ENCODE measurements around the gene POU6F1.

POU6F1 gene

GRCh38 chr12:51218607-51219161 lies 822 bp upstream of the POU6F1 start:
- no peak for TF ChIP-seq ZNF274 (IDR thresholded peaks at IDR 0.05; ENCODE audit: low read depth, low read length)
- H3K4me3 ChIP-seq (ENCODE audit: low read length), result peak overlapping the region; percentile 65

- no peak for TF ChIP-seq ZNF274 (IDR thresholded peaks at IDR 0.05; ENCODE audit: low read depth, low read length)
- peak overlapping the region; percentile 65 for H3K4me3 ChIP-seq (ENCODE audit: low read length)
Observed at GRCh38 chr12:51217133-51217967, 512 bp downstream of the POU6F1 start.

GRCh38 chr12:51216642-51217041 lies 1.2 kb downstream of the POU6F1 start:
- TF ChIP-seq ZNF274 (IDR thresholded peaks at IDR 0.05; ENCODE audit: low read depth, low read length), result no peak
- no peak overlapping the region for H3K4me3 ChIP-seq (ENCODE audit: low read length)

DNA sequence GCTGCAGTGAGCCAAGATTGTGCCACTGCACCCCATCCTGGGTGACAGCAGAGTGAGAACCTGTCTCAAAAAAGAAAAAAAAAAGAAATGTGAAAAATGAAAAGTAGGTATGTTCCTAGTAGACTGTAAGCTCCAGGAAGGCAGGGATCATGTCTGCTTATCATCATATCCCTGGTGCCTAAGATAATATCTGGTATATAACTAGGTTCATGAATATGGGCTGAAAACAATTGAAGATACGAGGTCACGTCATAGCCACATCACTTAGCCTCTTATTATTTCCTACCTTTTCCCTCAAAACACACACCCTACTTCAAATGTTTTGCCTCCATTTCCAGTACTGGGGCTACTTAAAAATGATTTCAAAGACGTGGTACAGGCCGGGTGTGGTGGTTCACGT lies 3.0 kb downstream of the POU6F1 start:
- no peak for TF ChIP-seq ZNF274 (IDR thresholded peaks at IDR 0.05; ENCODE audit: low read depth, low read length)
- H3K4me3 ChIP-seq (ENCODE audit: low read length), result no peak overlapping the region

DNA sequence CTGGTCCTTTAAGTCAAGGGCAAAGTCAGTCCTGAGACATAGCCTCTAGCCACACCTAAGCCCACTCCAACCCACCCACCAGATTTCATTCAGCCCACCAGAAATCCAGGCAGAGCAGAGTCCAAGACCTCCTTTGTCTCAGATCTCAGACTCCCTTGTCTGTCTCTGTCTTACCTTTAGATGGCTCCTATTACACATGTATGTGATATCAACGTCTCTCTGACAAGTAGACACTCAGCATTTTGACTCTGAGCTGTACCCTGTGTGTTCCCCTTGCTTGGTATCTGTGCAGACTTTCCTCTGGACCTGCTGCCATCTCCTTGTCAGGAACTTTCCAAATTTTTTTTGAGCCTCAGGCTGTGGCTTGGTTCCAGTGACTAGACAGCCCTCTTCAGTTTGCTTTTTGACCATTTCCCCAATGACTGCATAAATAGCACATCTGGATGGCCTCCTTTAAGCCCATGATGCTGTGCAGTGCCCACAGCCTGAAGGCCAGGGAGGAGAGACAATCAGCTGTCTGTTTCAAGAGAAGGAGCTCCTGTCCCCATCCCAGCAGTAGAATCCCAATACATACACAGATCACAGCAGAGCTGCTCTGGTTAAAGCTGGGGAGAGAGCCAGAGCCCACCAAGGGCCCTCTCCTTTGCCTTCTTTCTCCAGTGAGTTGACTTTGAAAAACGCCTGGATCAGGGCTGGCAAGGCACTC lies 7.0 kb downstream of the POU6F1 start:
- TF ChIP-seq ZNF274 (IDR thresholded peaks at IDR 0.05; ENCODE audit: low read depth, low read length), result no peak
- no peak overlapping the region for H3K4me3 ChIP-seq (ENCODE audit: low read length)

DNA sequence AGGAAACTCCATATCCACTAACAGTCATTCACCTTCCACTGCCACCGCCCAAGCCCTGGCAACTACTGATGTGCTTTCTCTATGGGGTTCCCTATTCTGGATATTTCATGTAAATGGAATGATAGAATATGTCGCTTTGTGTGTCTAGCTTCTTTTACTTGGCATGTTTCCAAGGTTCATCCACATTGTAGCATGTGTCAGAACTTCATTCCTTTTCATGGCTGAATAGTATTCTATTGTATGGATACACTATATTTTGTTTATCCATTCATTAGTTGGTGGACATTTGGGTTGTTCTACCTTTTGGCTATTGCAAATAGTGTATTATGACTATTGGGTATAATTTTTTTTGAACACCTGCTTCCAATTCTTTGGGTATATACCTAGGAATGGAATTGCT lies 8.6 kb downstream of the POU6F1 start:
- no peak overlapping the region for H3K4me3 ChIP-seq (ENCODE audit: low read length)
- no peak for TF ChIP-seq ZNF274 (IDR thresholded peaks at IDR 0.05; ENCODE audit: low read depth, low read length)

- H3K4me3 ChIP-seq (ENCODE audit: low read length), result no peak overlapping the region
Observed at GRCh38 chr12:51208016-51208660, 9.7 kb downstream of the POU6F1 start.

DNA sequence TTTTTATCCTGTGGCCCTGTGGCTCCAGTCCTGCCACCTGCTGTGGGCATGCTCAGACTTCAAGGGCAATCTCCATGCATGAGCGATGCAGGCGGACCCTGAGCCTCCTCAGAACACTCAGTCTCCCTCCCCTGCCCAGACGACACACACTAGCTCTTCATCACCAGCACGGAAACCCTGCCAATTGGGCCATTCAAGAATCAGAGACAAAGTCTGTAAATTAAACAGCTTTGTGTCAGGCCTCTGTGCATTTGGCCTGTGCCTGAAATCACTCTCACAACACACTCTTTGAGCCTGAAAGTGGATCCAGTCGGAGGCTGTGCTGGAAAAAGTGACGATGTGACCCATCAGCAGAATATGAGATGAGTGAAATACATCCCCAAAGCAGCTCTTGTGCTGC lies 12.5 kb downstream of the POU6F1 start:
- TF ChIP-seq ZNF274 (IDR thresholded peaks at IDR 0.05; ENCODE audit: low read depth, low read length), result no peak
- H3K4me3 ChIP-seq (ENCODE audit: low read length), result no peak overlapping the region

More at GRCh38 chr12:51208016-51208660, 9.7 kb downstream of the POU6F1 start:
- TF ChIP-seq ZNF274 (IDR thresholded peaks at IDR 0.05; ENCODE audit: low read depth, low read length), result no peak

GRCh38 chr12:51202718-51203117 lies 15.1 kb downstream of the POU6F1 start:
- no peak for TF ChIP-seq ZNF274 (IDR thresholded peaks at IDR 0.05; ENCODE audit: low read depth, low read length)
- no peak overlapping the region for H3K4me3 ChIP-seq (ENCODE audit: low read length)

GRCh38 chr12:51200806-51201205 lies 17.1 kb downstream of the POU6F1 start:
- H3K4me3 ChIP-seq (ENCODE audit: low read length), result no peak overlapping the region

GRCh38 chr12:51200156-51200555 lies 17.7 kb downstream of the POU6F1 start:
- no peak overlapping the region for H3K4me3 ChIP-seq (ENCODE audit: low read length)
- TF ChIP-seq ZNF274 (IDR thresholded peaks at IDR 0.05; ENCODE audit: low read depth, low read length), result no peak

More at GRCh38 chr12:51200806-51201205, 17.1 kb downstream of the POU6F1 start:
- no peak for TF ChIP-seq ZNF274 (IDR thresholded peaks at IDR 0.05; ENCODE audit: low read depth, low read length)

GRCh38 chr12:51199366-51199945 lies 18.4 kb downstream of the POU6F1 start:
- no peak for TF ChIP-seq ZNF274 (IDR thresholded peaks at IDR 0.05; ENCODE audit: low read depth, low read length)
- no peak overlapping the region for H3K4me3 ChIP-seq (ENCODE audit: low read length)

DNA sequence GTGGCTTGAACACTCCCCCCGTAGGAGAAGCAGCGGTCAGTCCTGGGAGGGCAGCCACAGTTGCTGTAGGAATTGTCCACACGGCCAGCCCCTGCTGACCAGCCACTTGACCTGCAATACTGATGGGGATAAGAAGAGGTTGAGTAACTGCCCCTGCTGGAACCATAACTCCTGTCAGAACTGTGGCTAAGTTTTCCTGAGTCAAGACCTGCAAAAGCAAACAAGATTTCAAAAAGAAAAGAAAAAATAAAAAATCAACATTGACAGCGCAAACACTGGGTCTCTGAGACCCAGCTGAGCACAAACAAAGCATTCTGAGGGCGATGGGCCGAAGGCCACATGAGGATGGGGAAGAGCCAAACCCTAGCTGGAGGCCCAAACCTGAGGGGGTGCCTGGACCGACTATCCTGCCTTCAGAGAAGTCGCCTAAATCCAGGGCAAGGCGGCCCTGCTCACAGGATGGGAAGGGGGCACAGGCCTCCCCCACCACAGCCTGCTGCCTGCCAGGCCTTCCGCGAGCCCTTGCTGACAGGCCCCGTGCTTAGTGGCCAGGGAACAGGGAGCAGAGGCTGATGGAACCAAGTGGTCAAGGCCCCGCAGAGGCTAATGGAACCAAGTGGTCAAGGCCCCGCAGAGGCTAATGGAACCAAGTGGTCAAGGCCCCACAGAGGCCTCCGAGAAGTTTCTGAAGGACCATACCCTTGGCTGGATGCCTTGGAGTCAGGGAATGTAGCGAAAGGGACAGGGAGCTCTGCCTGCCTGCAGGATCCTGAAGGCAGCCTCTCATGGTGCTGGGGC lies 19.1 kb downstream of the POU6F1 start:
- TF ChIP-seq ZNF274 (IDR thresholded peaks at IDR 0.05; ENCODE audit: low read depth, low read length), result no peak
- no peak overlapping the region for H3K4me3 ChIP-seq (ENCODE audit: low read length)
